Loucy (cell line): ENCODE measurements around the gene COPE.

ENCODE experiments used
- EZH2phosphoT487 ChIP-seq: fragments of 200-600 bp; IDR thresholded peaks from 2 replicates; pipeline ENCODE4 v1.6.1; 2018; ENCODE audit warnings: antibody characterized with exemption, mild to moderate bottlenecking, moderate library complexity, borderline replicate concordance
- TF ChIP-seq, protein P1 (sequence below): fragments of 200-600 bp; sonication (generic); conservative IDR thresholded peaks from 2 replicates; pipeline ENCODE4 v1.5.1; 2014; ENCODE audit warnings: mild to moderate bottlenecking, antibody characterized with exemption, low read length

DNA sequence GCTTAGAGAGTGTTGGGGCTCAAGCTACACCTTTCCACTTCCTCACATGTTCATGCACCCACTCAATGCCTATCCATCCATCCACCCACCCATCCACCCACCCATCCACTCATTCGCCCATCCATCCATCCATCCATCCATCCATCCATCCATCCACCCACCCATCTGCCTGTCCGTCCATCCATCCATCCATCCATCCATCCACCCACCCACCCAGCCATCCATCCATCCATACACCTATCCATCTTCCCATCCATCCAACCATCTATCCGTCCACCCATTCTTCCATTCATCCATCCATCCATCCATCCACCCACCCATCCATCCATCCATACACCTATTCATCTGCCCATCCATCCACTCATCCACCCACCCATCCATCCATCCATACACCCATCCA, 34.9 kb upstream of the COPE start:
- TF ChIP-seq, protein P1, sequence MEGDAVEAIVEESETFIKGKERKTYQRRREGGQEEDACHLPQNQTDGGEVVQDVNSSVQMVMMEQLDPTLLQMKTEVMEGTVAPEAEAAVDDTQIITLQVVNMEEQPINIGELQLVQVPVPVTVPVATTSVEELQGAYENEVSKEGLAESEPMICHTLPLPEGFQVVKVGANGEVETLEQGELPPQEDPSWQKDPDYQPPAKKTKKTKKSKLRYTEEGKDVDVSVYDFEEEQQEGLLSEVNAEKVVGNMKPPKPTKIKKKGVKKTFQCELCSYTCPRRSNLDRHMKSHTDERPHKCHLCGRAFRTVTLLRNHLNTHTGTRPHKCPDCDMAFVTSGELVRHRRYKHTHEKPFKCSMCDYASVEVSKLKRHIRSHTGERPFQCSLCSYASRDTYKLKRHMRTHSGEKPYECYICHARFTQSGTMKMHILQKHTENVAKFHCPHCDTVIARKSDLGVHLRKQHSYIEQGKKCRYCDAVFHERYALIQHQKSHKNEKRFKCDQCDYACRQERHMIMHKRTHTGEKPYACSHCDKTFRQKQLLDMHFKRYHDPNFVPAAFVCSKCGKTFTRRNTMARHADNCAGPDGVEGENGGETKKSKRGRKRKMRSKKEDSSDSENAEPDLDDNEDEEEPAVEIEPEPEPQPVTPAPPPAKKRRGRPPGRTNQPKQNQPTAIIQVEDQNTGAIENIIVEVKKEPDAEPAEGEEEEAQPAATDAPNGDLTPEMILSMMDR, result no peak
- no peak for TF ChIP-seq EZH2phosphoT487
